GM18505 (cell line): ENCODE measurements around the gene CENATAC.
A peak's percentile ranks its signal among the peaks of the same experiment; 100 is the strongest.
"Not testable (repeated sequence)": the region's sequence is repeated elsewhere in the genome, so short reads cannot be mapped to it uniquely, and the experiment has no call there.

Experiments
- ATAC-seq: cut with Tn5 transposase; IDR thresholded peaks from one replicate; pipeline ENCODE4 v1.9.1; 2021; ENCODE audit not compliant: unreplicated experiment
- POLR2A ChIP-seq: IDR thresholded peaks from 4 replicates; pipeline ENCODE4 v1.6.1; 2011; ENCODE audit warnings: borderline replicate concordance; ENCODE audit not compliant: insufficient read depth, insufficient read length; ENCODE audit errors: extremely low read depth

CENATAC gene

GRCh38 chr11:119026970-119027369 is 29.0 kb downstream of the CENATAC start:
- TF ChIP-seq POLR2A = no peak
- ATAC-seq = no peak

- no peak for ATAC-seq
Observed at GRCh38 chr11:119027561-119028345, 29.8 kb downstream of the CENATAC start.

GRCh38 chr11:119028346-119029068 is 30.6 kb downstream of the CENATAC start:
- no peak for ATAC-seq
- TF ChIP-seq POLR2A = no peak

More at GRCh38 chr11:119027561-119028345, 29.8 kb downstream of the CENATAC start:
- TF ChIP-seq POLR2A = no peak

GRCh38 chr11:119029069-119029339 is 31.1 kb downstream of the CENATAC start:
- ATAC-seq = no peak
- TF ChIP-seq POLR2A = no peak

GRCh38 chr11:119029340-119030028 is 31.5 kb downstream of the CENATAC start:
- no peak for ATAC-seq
- TF ChIP-seq POLR2A = no peak

GRCh38 chr11:119030029-119030328 is 32.0 kb downstream of the CENATAC start:
- TF ChIP-seq POLR2A = no peak

GRCh38 chr11:119030329-119031047 is 32.5 kb downstream of the CENATAC start, which contains the start of gene SLC37A4:
SLC37A4 (minus strand) TSS chr11:119030877.
- peak; percentile 93 for ATAC-seq

More at GRCh38 chr11:119030029-119030328, 32.0 kb downstream of the CENATAC start:
- no peak for ATAC-seq

GRCh38 chr11:119031912-119032280 is 34.0 kb downstream of the CENATAC start:
- TF ChIP-seq POLR2A = no peak

More at GRCh38 chr11:119030329-119031047, 32.5 kb downstream of the CENATAC start, which contains the start of gene SLC37A4:
- peak; percentile 71 for TF ChIP-seq POLR2A

GRCh38 chr11:119033421-119033820 is 35.5 kb downstream of the CENATAC start:
- ATAC-seq = not testable (repeated sequence)

More at GRCh38 chr11:119031912-119032280, 34.0 kb downstream of the CENATAC start:
- ATAC-seq = no peak

- ATAC-seq = no peak
- no peak for TF ChIP-seq POLR2A
Observed at GRCh38 chr11:119034813-119035212, 36.9 kb downstream of the CENATAC start.

GRCh38 chr11:119038884-119039283 is 40.9 kb downstream of the CENATAC start:
- no peak for ATAC-seq
- no peak for TF ChIP-seq POLR2A

GRCh38 chr11:119039471-119039870 is 41.5 kb downstream of the CENATAC start:
- not testable (repeated sequence) for ATAC-seq

- no peak for ATAC-seq
- TF ChIP-seq POLR2A = no peak
Observed at GRCh38 chr11:119041821-119042514, 44.0 kb downstream of the CENATAC start.
